ENCODE data around the gene GPSM1. TPM values are rescaled to one million over a fixed set of nuclear protein-coding genes. Genes with fewer than 3 reads are reported as not detected.

The GPSM1 gene
- polyA plus RNA-seq, 1 of the 3 experiments (the other 2 are of a cell fraction), result 26.7 TPM

DNA sequence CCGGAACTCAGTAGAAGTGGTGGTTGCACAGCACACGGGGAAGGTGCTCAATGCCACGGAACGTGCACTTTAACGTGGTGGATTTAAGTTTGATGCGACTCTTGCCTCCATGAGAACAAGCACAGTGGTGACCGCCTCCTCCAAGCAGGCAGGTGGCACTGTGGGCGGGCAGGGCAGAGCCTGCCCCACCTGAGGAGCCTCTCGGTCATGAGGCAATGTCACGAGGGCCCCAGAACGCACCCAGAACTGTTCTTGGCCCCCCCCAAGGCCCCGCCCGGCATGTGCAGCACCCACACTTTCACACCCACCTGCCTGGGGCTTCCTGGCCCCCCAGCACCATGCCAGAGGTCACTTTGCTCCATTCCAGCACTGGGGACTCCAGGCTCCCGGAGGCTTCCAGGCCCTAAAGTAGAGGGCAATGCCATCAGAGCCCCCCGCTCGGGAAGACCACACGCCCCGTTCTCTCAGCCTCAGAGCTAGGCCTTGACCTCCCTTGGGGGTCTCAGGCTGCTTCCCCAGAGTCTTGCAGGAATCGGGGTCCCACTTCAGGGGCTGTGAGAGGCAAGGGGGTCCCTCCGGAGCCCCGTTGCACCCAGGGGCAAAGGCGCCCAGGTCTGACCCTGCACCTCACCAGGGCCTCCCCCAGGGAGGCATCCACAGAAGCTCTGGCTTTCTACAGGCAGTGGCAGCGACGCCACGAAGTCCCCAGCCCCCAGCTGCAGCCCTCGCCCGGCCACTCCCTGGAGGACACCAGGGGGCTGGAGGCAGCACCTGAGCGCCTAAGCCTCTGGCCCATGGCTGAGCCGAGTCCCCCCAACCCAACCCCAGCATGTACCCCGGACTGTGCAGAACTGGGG, 37.5 kb upstream of the GPSM1 start:
- H3K27ac ChIP-seq (ENCODE audit: low read depth in 2 of 2, low read length in 1 of 2), result no peak overlapping the region
- H3K36me3 ChIP-seq (replicated peaks in 1 of 2; ENCODE audit: control insufficient read depth in 1 of 2, insufficient read depth in 2 of 2, low read length in 1 of 2), result no peaks in the 10 kb centered on the region
- no peaks in the 10 kb centered on the region for H3K9me2 ChIP-seq
- H3K4me2 ChIP-seq, result no peak overlapping the region
- no peak overlapping the region for H2AFZ ChIP-seq (ENCODE audit: low read depth)
- peaks cover 0 to 21% of the 10 kb centered on the region in 2 experiments; a peak in 2 of 4 replicates for H3K4me1 ChIP-seq (ENCODE audit: control insufficient read depth in 1 of 2, insufficient read depth in 2 of 2, low read depth in 1 of 2, low read length in 1 of 2)
- ChIA-PET POLR2A (no interaction called here), CTCF (interaction anchor here (1.1 kb wide), 1 partner anchor 16 kb away, joined by 3 read pairs; no protein-coding TSS in a partner anchor)
- H3K9me3 ChIP-seq, result no peaks in the 10 kb centered on the region
- DNase-seq, result no peak
- 71% methylated on average over 14 of the region's 30 CpGs for WGBS (ENCODE audit: low lambda C conversion rate)
- no peak overlapping the region for H3K4me3 ChIP-seq (ENCODE audit: low read depth in 2 of 2, low read length in 1 of 2)
- H3F3A ChIP-seq (replicated peaks; ENCODE audit: insufficient read depth), result peaks cover 8% of the 10 kb centered on the region
- H3K9ac ChIP-seq, result no peak overlapping the region
- no peaks in the 10 kb centered on the region for H3K79me2 ChIP-seq (ENCODE audit: insufficient read depth)
- H3K27me3 ChIP-seq (ENCODE audit: insufficient read depth), result peaks cover 42% of the 10 kb centered on the region
- no peaks in the 10 kb centered on the region for H4K20me1 ChIP-seq (ENCODE audit: insufficient read depth)
- TF ChIP-seq TCF12 (IDR thresholded peaks at IDR 0.05), result no peak

- no peak overlapping the region for H3K4me2 ChIP-seq
- H3K9ac ChIP-seq, result no peak overlapping the region
- ChIA-PET CTCF (interaction anchor here (1.0 to 1.5 kb wide), 4 partner anchors 15 to 493 kb away, joined by 3 to 4 read pairs (median 3); no protein-coding TSS in a partner anchor), POLR2A (no interaction called here)
- WGBS (ENCODE audit: low lambda C conversion rate), result 94% methylated on average over 8 of the region's 31 CpGs
- H3K36me3 ChIP-seq (replicated peaks in 1 of 2; ENCODE audit: control insufficient read depth in 1 of 2, insufficient read depth in 2 of 2, low read length in 1 of 2), result no peaks in the 10 kb centered on the region
- H3K4me3 ChIP-seq (ENCODE audit: low read depth in 2 of 2, low read length in 1 of 2), result no peak overlapping the region
- peaks cover 0 to 21% of the 10 kb centered on the region in 2 experiments; a peak in 2 of 4 replicates for H3K4me1 ChIP-seq (ENCODE audit: control insufficient read depth in 1 of 2, insufficient read depth in 2 of 2, low read depth in 1 of 2, low read length in 1 of 2)
- H2AFZ ChIP-seq (ENCODE audit: low read depth), result no peak overlapping the region
- no peaks in the 10 kb centered on the region for H3K9me2 ChIP-seq
- DNase-seq, result no peak
- no peak overlapping the region for H3K27ac ChIP-seq (ENCODE audit: low read depth in 2 of 2, low read length in 1 of 2)
- peaks cover 37% of the 10 kb centered on the region for H3K27me3 ChIP-seq (ENCODE audit: insufficient read depth)
- H3F3A ChIP-seq (replicated peaks; ENCODE audit: insufficient read depth), result peaks cover 8% of the 10 kb centered on the region
- H4K20me1 ChIP-seq (ENCODE audit: insufficient read depth), result no peaks in the 10 kb centered on the region
- TF ChIP-seq, protein P1, sequence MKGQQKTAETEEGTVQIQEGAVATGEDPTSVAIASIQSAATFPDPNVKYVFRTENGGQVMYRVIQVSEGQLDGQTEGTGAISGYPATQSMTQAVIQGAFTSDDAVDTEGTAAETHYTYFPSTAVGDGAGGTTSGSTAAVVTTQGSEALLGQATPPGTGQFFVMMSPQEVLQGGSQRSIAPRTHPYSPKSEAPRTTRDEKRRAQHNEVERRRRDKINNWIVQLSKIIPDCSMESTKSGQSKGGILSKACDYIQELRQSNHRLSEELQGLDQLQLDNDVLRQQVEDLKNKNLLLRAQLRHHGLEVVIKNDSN (IDR thresholded peaks at IDR 0.05; ENCODE audit: borderline replicate concordance, low read depth), result no peak
- H3K79me2 ChIP-seq (ENCODE audit: insufficient read depth), result no peaks in the 10 kb centered on the region
- no peaks in the 10 kb centered on the region for H3K9me3 ChIP-seq
Observed at GRCh38 chr9:136290508-136291000, 36.8 kb upstream of the GPSM1 start.

- POLR2A ChIA-PET, result no interaction called here
- WGBS (ENCODE audit: low lambda C conversion rate), result 74% methylated on average over 18 of the region's 22 CpGs
- no peaks in the 10 kb centered on the region for H3K9me3 ChIP-seq
- no peak overlapping the region for H3K9ac ChIP-seq
- H3F3A ChIP-seq (replicated peaks; ENCODE audit: insufficient read depth), result peaks cover 8% of the 10 kb centered on the region
- peaks cover 0 to 21% of the 10 kb centered on the region in 2 experiments; a peak in 2 of 4 replicates for H3K4me1 ChIP-seq (ENCODE audit: control insufficient read depth in 1 of 2, insufficient read depth in 2 of 2, low read depth in 1 of 2, low read length in 1 of 2)
- TF ChIP-seq ZBTB33 (IDR thresholded peaks at IDR 0.05; ENCODE audit: borderline replicate concordance, low read depth), result no peak
- DNase-seq, result no peak
- H3K27me3 ChIP-seq (ENCODE audit: insufficient read depth), result peaks cover 32% of the 10 kb centered on the region
- no peak overlapping the region for H3K4me3 ChIP-seq (ENCODE audit: low read depth in 2 of 2, low read length in 1 of 2)
- H3K27ac ChIP-seq (ENCODE audit: low read depth in 2 of 2, low read length in 1 of 2), result no peak overlapping the region
- CTCF ChIA-PET, result interaction anchor here (0.6 to 1.7 kb wide), 8 partner anchors 8 to 494 kb away, joined by 3 to 7 read pairs (median 3); no protein-coding TSS in a partner anchor
- H3K9me2 ChIP-seq, result no peaks in the 10 kb centered on the region
- H2AFZ ChIP-seq (ENCODE audit: low read depth), result no peak overlapping the region
- H3K36me3 ChIP-seq (replicated peaks in 1 of 2; ENCODE audit: control insufficient read depth in 1 of 2, insufficient read depth in 2 of 2, low read length in 1 of 2), result no peaks in the 10 kb centered on the region
- H3K79me2 ChIP-seq (ENCODE audit: insufficient read depth), result no peaks in the 10 kb centered on the region
- H4K20me1 ChIP-seq (ENCODE audit: insufficient read depth), result no peaks in the 10 kb centered on the region
- no peak overlapping the region for H3K4me2 ChIP-seq
Observed at GRCh38 chr9:136291306-136292025, 35.9 kb upstream of the GPSM1 start.

All from SK-N-SH (cell line).